KOPT-K1 (cell line): ENCODE measurements around the gene HIGD2A.

Experiments
- H3K27ac ChIP-seq: fragments of 200-600 bp; sonication (generic); 2 replicates; pipeline ENCODE4 v1.5.1; 2016; ENCODE audit warnings: antibody characterized with exemption, mild to moderate bottlenecking, low read depth, low read length; ENCODE audit not compliant: poor library complexity, severe bottlenecking
- H3K36me3 ChIP-seq: fragments of 200-600 bp; sonication (generic); 2 replicates; pipeline ENCODE4 v1.5.1; 2017; ENCODE audit warnings: antibody characterized with exemption, mild to moderate bottlenecking, low read length, moderate library complexity; ENCODE audit not compliant: insufficient read depth
- H3K9me3 ChIP-seq: fragments of 200-600 bp; sonication (generic); 2 replicates; pipeline ENCODE4 v1.5.1; 2017; ENCODE audit warnings: antibody characterized with exemption, low read length, mild to moderate bottlenecking; ENCODE audit not compliant: insufficient read depth, poor library complexity, severe bottlenecking

Gene HIGD2A

DNA sequence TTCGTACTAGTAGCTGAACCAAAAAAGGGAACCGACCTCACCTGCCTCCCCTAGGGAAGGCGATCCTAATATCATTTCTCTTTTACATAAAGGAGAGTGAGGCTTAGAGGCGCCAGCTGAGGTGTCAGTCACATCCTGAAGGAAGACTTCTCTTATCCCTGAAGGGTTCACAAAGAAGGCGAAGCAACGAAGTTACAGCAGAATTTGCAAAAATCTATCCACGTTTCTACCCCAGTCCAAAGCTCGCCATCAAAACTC, 26.4 kb upstream of the HIGD2A start:
- peaks cover 24% of the 10 kb centered on the region for H3K36me3 ChIP-seq

GRCh38 chr5:176364765-176365350, 23.7 kb upstream of the HIGD2A start:
- Histone ChIP-seq H3K27ac (no peak overlapping the region), H3K36me3 (peaks cover under 1% of the 10 kb centered on the region; the same call in 1 of the 2 replicates), H3K9me3 (no peaks in the 10 kb centered on the region)

More for the DNA sequence above, 26.4 kb upstream of the HIGD2A start:
- Histone ChIP-seq H3K27ac (peak overlapping the region; percentile 72), H3K9me3 (no peaks in the 10 kb centered on the region)

DNA sequence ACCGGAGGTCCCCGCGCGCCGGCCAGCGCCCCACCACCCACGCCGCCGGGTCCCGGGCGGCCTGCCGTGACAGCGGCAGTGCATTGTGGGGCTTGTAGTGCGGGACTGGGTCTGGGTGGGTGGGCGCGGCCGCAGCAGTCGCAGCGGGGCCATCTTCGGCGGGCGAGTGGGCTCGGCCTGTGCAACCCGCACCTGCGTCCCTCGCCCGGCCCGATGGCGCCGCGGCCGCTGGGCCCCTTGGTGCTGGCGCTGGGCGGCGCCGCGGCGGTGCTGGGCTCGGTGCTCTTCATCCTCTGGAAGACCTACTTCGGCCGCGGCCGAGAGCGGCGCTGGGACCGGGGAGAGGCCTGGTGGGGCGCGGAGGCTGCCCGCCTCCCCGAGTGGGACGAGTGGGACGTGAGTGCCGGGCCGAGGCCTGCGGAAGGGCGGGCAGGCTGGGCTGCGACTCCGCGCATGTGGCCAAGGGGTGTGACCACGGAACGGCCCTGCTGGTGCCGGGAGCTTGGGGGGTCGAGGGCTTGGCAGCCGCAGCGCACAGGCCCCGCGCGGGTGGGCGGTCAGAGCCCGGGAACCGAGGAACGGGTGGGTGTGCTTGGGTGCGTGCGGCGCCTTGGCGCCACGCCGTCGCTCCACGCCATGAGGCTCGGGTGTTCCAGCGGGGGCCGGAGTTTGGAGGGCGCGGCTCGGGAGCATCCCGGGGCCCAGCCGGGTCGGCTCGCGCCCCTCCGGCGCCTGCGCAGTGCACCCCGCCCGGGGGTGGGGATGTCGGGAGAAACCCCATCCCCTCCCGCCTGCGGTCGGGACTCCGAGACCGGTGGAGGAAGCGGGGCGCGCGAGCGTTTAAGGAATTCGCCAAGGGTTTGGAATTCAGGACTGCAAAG, 23.0 kb upstream of the HIGD2A start, which contains the start of gene ARL10:
ARL10 (plus strand) TSS at position 137 of the 881 bp plus-strand sequence; CDS start at position 214, 77 bp downstream.
- peak within 1 kb of the TSS; percentile 43 for H3K27ac ChIP-seq
- no peaks in the 10 kb centered on the region for H3K9me3 ChIP-seq
- no peaks in the 10 kb centered on the region for H3K36me3 ChIP-seq

DNA sequence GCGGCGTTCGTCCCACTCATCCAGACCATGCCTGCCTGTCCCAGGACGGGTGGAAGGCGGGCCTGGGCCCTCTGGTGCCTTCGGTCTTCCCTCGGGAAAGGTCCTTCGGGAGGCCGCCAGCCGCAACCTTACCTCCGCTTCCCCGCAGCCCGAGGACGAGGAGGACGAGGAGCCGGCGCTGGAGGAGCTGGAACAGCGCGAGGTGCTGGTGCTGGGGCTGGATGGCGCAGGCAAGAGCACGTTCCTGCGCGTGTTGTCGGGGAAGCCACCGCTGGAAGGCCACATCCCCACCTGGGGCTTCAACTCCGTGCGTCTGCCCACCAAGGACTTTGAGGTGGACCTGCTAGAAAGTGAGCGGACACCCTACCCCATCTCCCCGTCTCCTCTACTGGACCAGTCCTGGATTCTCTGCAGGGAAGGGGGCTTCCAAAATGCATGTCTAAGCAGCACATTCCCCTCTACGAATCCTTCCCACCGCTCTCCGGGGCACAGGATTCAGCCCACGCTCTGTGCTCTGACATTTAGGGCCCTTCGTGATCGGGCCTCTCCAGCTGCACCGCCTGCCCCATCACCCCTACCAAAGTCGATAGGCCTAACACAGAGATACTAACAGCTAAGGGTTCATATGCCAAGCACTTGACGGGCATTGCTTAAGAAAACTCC, 22.2 kb upstream of the HIGD2A start:
- Histone ChIP-seq H3K36me3 (no peaks in the 10 kb centered on the region), H3K27ac (no peak overlapping the region), H3K9me3 (no peaks in the 10 kb centered on the region)

GRCh38 chr5:176368726-176369125, 19.8 kb upstream of the HIGD2A start:
- H3K9me3 ChIP-seq: no peaks in the 10 kb centered on the region
- H3K27ac ChIP-seq: no peak overlapping the region
- peaks cover 9% of the 10 kb centered on the region; the same call in 1 of the 2 replicates for H3K36me3 ChIP-seq

DNA sequence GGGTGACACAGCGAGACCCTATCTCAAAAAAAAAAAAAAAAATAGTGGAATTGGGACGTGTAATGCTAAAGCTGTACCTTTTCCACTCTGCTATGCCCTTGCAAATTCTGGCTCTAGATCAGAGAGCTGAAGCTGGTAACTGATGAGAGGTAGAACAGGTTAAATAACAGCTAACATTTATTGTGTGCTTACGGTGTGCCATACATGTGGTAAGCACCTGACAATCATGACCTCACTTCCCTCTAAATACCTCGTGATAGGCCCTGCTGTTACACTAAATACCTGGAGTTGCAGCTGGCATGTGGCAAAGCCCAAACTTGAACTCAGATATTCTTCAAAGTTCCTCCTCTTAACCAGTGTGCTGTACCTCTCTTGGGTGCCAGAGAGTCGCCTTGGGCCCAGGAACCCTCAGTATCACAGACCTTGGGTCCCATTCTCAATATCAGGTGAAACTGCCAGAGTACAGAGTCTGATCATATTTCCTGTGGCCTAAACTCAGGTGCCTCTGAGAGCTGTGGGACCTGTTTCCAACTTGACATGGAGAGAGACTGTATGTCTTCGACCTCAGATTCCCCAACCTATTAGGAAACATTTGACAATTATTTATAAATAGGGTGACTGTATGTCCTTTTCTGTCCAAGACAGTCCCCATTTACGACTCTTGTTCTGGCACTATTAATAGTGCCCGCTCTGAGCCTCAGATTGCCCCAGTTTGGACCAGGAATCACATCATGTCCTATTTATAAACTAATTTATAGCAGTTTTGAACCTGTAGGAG, 18.4 kb upstream of the HIGD2A start:
- H3K9me3 ChIP-seq: no peaks in the 10 kb centered on the region
- peaks cover 9% of the 10 kb centered on the region; the same call in 1 of the 2 replicates for H3K36me3 ChIP-seq
- H3K27ac ChIP-seq: no peak overlapping the region

DNA sequence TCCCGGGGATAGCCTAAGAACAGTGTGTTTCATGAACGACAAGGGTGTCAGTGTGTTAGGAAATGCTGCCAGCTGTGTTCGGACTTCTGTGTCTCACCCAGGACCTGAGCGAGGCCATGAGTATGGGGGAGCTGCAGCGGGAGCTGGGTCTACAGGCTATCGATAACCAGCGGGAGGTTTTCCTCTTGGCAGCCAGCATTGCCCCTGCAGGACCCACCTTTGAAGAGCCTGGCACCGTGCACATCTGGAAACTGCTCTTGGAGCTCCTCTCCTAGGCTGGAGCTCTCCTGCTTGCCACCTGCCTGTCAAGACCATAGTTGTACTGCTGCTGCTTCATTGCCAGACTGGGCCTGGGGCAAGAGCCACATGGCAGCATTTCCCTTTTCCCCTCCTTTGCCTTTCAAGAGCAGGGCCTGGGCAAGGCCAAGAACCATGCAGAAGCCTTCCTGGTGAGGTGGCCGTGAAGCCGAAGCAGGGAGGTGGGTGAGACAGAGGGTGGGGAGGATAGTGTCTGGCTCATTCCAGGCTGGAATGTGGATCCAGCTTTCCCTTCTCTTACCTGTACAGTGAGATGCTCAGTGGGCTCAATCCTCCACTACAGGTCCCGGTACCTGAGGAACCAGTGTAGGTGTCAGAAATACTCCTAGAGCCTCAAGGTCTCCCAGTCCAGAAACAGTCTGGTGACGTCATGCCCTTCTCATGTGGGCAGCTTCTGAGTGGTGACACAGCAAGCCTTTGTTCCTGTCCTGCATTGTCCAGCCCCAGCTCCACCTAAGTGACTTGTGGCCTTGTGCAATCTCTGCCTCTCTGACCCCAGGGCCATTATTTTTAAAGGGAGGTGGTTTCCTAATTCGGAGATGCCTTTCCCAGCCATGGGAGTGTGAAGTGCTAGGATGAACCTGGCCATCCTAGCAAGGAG, 16.7 kb upstream of the HIGD2A start:
- Histone ChIP-seq H3K9me3 (no peaks in the 10 kb centered on the region), H3K27ac (no peak overlapping the region), H3K36me3 (peaks cover 14% of the 10 kb centered on the region; the same call in 1 of the 2 replicates)

- H3K36me3 ChIP-seq: peaks cover 15% of the 10 kb centered on the region; the same call in 1 of the 2 replicates
- H3K27ac ChIP-seq: no peak overlapping the region
- H3K9me3 ChIP-seq: no peaks in the 10 kb centered on the region
These were observed 15.3 kb upstream of the HIGD2A start for GRCh38 chr5:176373100-176373818.

- Histone ChIP-seq H3K27ac (no peak overlapping the region), H3K9me3 (no peaks in the 10 kb centered on the region), H3K36me3 (peaks cover 57% of the 10 kb centered on the region)
These were observed 8.7 kb upstream of the HIGD2A start for GRCh38 chr5:176379881-176380280.

- H3K9me3 ChIP-seq: no peaks in the 10 kb centered on the region
- H3K27ac ChIP-seq: no peak overlapping the region
- H3K36me3 ChIP-seq: peaks cover 72% of the 10 kb centered on the region
These were observed 7.1 kb upstream of the HIGD2A start for GRCh38 chr5:176381423-176381822.

DNA sequence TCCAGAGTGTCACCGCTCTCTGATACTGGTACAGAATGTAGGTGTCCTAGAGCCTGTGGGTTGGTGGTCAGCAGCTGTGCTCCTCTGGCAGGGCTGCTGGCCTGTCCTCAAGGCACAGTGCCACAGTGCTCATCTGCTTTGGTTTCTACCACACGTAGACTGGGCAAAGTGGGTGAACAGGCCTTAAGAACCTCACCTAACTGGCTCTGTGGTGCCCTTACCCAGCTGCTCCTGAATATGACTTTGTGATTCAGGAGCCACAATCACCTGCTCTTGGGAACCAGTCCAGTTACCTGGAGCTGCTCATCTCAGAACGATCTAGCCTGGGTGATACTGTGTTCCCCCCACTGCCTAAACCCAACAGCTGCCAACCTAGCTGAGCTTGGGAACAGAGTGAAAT, 6.6 kb upstream of the HIGD2A start:
- peaks cover 73% of the 10 kb centered on the region for H3K36me3 ChIP-seq
- H3K27ac ChIP-seq: no peak overlapping the region
- no peaks in the 10 kb centered on the region for H3K9me3 ChIP-seq

- Histone ChIP-seq H3K9me3 (no peaks in the 10 kb centered on the region), H3K27ac (no peak overlapping the region), H3K36me3 (peaks cover 75% of the 10 kb centered on the region)
These were observed 5.8 kb upstream of the HIGD2A start for GRCh38 chr5:176382721-176383120.

DNA sequence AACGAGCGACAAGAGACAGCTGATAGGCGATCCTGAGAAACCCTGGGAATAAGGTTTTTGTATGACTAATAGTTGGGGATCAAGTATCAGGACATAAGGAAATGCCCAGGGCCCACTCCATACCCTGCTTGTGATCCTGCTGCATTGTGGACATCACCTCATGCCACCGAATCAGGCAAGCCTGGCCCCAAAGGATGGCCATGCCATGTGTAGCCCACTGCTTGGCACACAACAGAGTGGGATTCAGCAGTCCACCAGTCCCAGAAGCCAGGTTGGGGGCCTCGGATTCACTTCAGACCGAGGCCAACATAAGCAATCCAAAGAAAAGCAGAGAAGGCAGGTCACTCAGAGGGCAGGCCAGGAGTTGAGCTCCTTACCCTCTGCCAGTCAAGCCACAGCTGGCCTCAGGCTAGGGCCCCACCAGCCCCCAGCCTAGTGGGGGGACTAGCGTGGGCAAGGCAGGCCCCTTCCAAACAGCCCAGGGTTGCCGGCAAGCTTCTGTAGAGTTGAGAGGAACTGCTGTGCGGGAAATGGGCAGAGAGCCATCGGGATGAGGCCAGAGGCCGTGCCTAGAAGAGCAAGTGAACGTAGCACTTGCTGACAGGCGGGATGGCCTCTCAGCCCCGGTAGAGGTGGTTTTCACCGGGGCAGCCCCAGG, 5.2 kb upstream of the HIGD2A start:
- Histone ChIP-seq H3K36me3 (peaks cover 75% of the 10 kb centered on the region), H3K9me3 (no peaks in the 10 kb centered on the region), H3K27ac (no peak overlapping the region)
